GM12878 (cell line): ENCODE results near the gene TSPYL6. TPM values are rescaled to one million over a fixed set of nuclear protein-coding genes. Genes with fewer than 3 reads are reported as not detected.

Experiments used
- ATAC-seq: fragments of 200-7000 bp; cut with Tn5 transposase; 3 replicates; pipeline ENCODE4 v1.9.1; 2020; ENCODE audit warnings: mild to moderate bottlenecking, moderate library complexity
- BruUV-seq: library from RNA; stranded (reverse); fragments of 400-500 nt; replicated peaks from 2 replicates; lab custom pipeline; 2021; lab: Mats Ljungman, UMichigan
- CTCF ChIA-PET: fragments of 300-600 bp; sonication (Branson Sonifier 250); formaldehyde crosslinking; extraction: SDS; loops from one replicate; lab custom pipeline; 2021; ENCODE audit warnings: inconsistent platforms; lab: Yijun Ruan, JAX
- POLR2A ChIA-PET: fragments of 350-600 bp; formaldehyde crosslinking; extraction: SDS; loops from one replicate; lab custom pipeline; 2021; ENCODE audit warnings: inconsistent platforms; lab: Charles Lee
- RAD21 ChIA-PET: fragments of 300-600 bp; sonication (Branson Sonifier 250); formaldehyde crosslinking; loops from one replicate; lab custom pipeline; 2023; ENCODE audit warnings: antibody characterized with exemption; ENCODE audit not compliant: unreplicated experiment; lab: Charles Lee
- SMC1A ChIA-PET: fragments of 300-600 bp; sonication (Branson Sonifier 250); formaldehyde crosslinking; loops from one replicate; lab custom pipeline; 2023; ENCODE audit not compliant: unreplicated experiment, uncharacterized antibody; lab: Charles Lee
- DNase-seq: peaks from one replicate; pipeline ENCODE4 v3.0.0-alpha.2; 2011; ENCODE audit warnings: low read depth, low spot score
- FAIRE-seq: peaks from 3 replicates; lab custom pipeline; 2011; peaks lifted over from hg19 to GRCh38; lab: Jason Lieb, UNC
- H2AFZ ChIP-seq: 2 replicates; pipeline ENCODE4 v1.6.0; 2011; ENCODE audit warnings: low read depth, low read length, control low read depth; ENCODE audit not compliant: control insufficient read depth
- H3K27ac ChIP-seq: 2 replicates; pipeline ENCODE4 v1.5.1; 2011; ENCODE audit warnings: control low read depth; ENCODE audit not compliant: control insufficient read depth, insufficient read depth
- H3K27me3 ChIP-seq, 2 experiments: replicated peaks in 1 of 2; 2 replicates each; pipeline versions ENCODE4 v1.6.0 to v1.6.1; 2011; ENCODE audit warnings: low read length in 1 of 2; ENCODE audit not compliant: control insufficient read depth in 2 of 2, insufficient read depth in 2 of 2
- H3K36me3 ChIP-seq, 2 experiments: 2 replicates each; pipeline ENCODE4 v1.5.1; 2011; ENCODE audit warnings: low read length in 1 of 2; ENCODE audit not compliant: control insufficient read depth in 2 of 2, insufficient read depth in 2 of 2
- H3K4me1 ChIP-seq: 2 replicates; pipeline ENCODE4 v1.6.1; 2011; ENCODE audit warnings: mild to moderate bottlenecking, low read length, moderate library complexity, mixed read lengths; ENCODE audit not compliant: control insufficient read depth, insufficient read depth
- H3K4me2 ChIP-seq: 2 replicates; pipeline ENCODE4 v1.6.0; 2011; ENCODE audit warnings: control low read depth; ENCODE audit not compliant: control insufficient read depth, insufficient read depth
- H3K4me3 ChIP-seq: fragments of 200-600 bp; sonication (generic); 2 replicates; pipeline ENCODE4 v1.5.1; 2016
- H3K79me2 ChIP-seq: 2 replicates; pipeline ENCODE4 v1.6.0; 2011; ENCODE audit warnings: low read length; ENCODE audit not compliant: control insufficient read depth, insufficient read depth
- H3K9ac ChIP-seq: 2 replicates; pipeline ENCODE4 v1.8.0; 2011; ENCODE audit warnings: low read length, control low read depth, mixed read lengths; ENCODE audit not compliant: control insufficient read depth, insufficient read depth
- H3K9me3 ChIP-seq: replicated peaks from 3 replicates; pipeline ENCODE4 v1.5.1; 2011; ENCODE audit warnings: mild to moderate bottlenecking, low read length; ENCODE audit not compliant: control insufficient read depth, insufficient read depth
- H4K20me1 ChIP-seq: 2 replicates; pipeline ENCODE4 v1.6.0; 2011; ENCODE audit not compliant: control insufficient read depth, insufficient read depth
- BMI1 ChIP-seq: fragments of 450-650 bp; IDR thresholded peaks from 2 replicates; pipeline ENCODE4 v1.6.1; 2016; ENCODE audit warnings: mild to moderate bottlenecking, moderate library complexity, borderline replicate concordance
- CBX5 ChIP-seq: sonication (generic); IDR thresholded peaks from 2 replicates; pipeline ENCODE4 v1.6.1; 2016; ENCODE audit warnings: low read depth, moderate library complexity, mild to moderate bottlenecking, inconsistent platforms
- CREB1 ChIP-seq: IDR thresholded peaks from 2 replicates; pipeline ENCODE4 v1.6.1; 2012; ENCODE audit warnings: low read depth, mild to moderate bottlenecking, inconsistent platforms
- MTA2 ChIP-seq: fragments of 450-650 bp; IDR thresholded peaks from 2 replicates; pipeline ENCODE4 v1.6.1; 2016; ENCODE audit warnings: low read depth, mild to moderate bottlenecking, moderate library complexity
- NR2F1 ChIP-seq: fragments of 450-650 bp; conservative IDR thresholded peaks from 2 replicates; pipeline ENCODE4 v1.6.1; 2017; ENCODE audit warnings: mild to moderate bottlenecking
- ZZZ3 ChIP-seq: IDR thresholded peaks from 2 replicates; pipeline ENCODE4 v1.6.1; 2011; ENCODE audit warnings: low read depth; ENCODE audit not compliant: control insufficient read depth, insufficient read length
- WGBS: methylation state at CpG from one replicate; pipeline ENCODE4 v1.1.6; 2016; ENCODE audit warnings: low lambda C conversion rate; ENCODE audit not compliant: insufficient replicate concordance, insufficient coverage; ENCODE audit errors: missing lambda C conversion rate; 5-methylcytosine and 5-hydroxymethylcytosine counted together
- in situ Hi-C: fragments of 300-500 bp; cut with MboI; formaldehyde crosslinking; loops from 9 replicates; pipeline ENCODE4 v1.14.3; 2018; ENCODE audit warnings: mixed read lengths
- intact Hi-C: fragments of 100-400 bp; cut with micrococcal nuclease; formaldehyde crosslinking; loops from one replicate; pipeline ENCODE4 v1.14.2; 2022; ENCODE audit not compliant: unreplicated experiment
- polyA plus RNA-seq, 11 experiments: library from polyadenylated mRNA; depleted of rRNA in 4 of 11; unstranded in 6 of 11; stranded (reverse) in 5 of 11; fragments of >200 nt; fragmentation: Nextera tagmentation in 4 of 11; fragmentation: Illumina TruSeq in 1 of 11; extraction: Ambion mirVana in 4 of 11; extraction: Trizol in 1 of 11; gene quantifications; 1 replicate in 1 of 11; 2 replicates in 10 of 11; pipeline versions ENCODE4 v1.2.1 to v1.2.3, GENCODE V29; 2011 to 2016; ENCODE audit warnings: inconsistent platforms in 2 of 11, missing spikeins in 2 of 11, low read depth in 1 of 11
- total RNA-seq, 4 experiments: library from RNA; depleted of rRNA in 3 of 4; stranded (reverse); fragments of >200 nt in 3 of 4; fragmentation: Illumina TruSeq in 1 of 4; extraction: Trizol in 1 of 4; gene quantifications; 2 replicates each; pipeline versions ENCODE4 v1.2.1 to v1.2.3, GENCODE V29; 2013 to 2021
- TF ChIP-seq, protein P1 (sequence below): fragments of 450-650 bp; IDR thresholded peaks from 2 replicates; pipeline ENCODE4 v1.6.1; 2016; ENCODE audit warnings: mild to moderate bottlenecking, moderate library complexity, borderline replicate concordance
- TF ChIP-seq, protein P2 (sequence below): IDR thresholded peaks from 2 replicates; pipeline ENCODE4 v1.6.1; 2011; ENCODE audit warnings: mild to moderate bottlenecking, low read depth, low read length, moderate library complexity; ENCODE audit not compliant: insufficient replicate concordance

TSPYL6 gene
- total and polyA plus RNA-seq, 10 of the 15 experiments (the other 5 are each of a cell fraction or from before 2014, with no cell fraction given): not detected

DNA sequence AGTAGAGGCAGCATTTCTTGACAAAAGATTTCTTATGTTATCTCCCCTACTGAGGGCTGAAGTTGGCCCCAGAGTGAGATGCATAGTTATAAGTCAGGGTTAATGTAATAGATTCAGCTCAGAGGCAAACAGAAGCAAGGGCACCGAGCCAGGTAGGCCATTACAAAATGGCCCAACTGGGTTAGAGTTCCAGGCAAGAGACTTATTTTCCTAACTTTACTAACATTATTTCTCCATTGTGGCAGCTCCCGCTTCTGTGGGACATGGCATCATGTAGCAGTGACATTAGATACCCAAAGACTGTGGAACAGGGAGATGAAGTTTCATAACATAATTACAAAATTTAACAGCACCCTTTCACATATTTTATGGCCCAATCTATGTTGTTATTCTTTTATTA, 27.1 kb downstream of the TSPYL6 start:
- SMC1A ChIA-PET: interaction anchor here (1.0 kb wide), 1 partner anchor 34 kb away, joined by 4 read pairs; no protein-coding TSS in a partner anchor
- no peak overlapping the region for H2AFZ ChIP-seq
- no peaks in the 10 kb centered on the region for H3K4me1 ChIP-seq
- ATAC-seq: no peak
- no peaks in the 10 kb centered on the region for H3K27me3 ChIP-seq
- H3K4me2 ChIP-seq: no peak overlapping the region
- in situ Hi-C loops: no loop called here
- no peak for FAIRE-seq
- no peaks in the 10 kb centered on the region for H4K20me1 ChIP-seq
- CTCF ChIA-PET: interaction anchor here (0.6 to 1.1 kb wide), 2 partner anchors 10 to 122 kb away, joined by 4 read pairs; no protein-coding TSS in a partner anchor
- POLR2A ChIA-PET: no interaction called here
- H3K9ac ChIP-seq: no peak overlapping the region
- H3K36me3 ChIP-seq: no peaks in the 10 kb centered on the region
- RAD21 ChIA-PET: no interaction called here
- H3K4me3 ChIP-seq: no peak overlapping the region
- no peak for TF ChIP-seq CREB1
- TF ChIP-seq, protein P1, sequence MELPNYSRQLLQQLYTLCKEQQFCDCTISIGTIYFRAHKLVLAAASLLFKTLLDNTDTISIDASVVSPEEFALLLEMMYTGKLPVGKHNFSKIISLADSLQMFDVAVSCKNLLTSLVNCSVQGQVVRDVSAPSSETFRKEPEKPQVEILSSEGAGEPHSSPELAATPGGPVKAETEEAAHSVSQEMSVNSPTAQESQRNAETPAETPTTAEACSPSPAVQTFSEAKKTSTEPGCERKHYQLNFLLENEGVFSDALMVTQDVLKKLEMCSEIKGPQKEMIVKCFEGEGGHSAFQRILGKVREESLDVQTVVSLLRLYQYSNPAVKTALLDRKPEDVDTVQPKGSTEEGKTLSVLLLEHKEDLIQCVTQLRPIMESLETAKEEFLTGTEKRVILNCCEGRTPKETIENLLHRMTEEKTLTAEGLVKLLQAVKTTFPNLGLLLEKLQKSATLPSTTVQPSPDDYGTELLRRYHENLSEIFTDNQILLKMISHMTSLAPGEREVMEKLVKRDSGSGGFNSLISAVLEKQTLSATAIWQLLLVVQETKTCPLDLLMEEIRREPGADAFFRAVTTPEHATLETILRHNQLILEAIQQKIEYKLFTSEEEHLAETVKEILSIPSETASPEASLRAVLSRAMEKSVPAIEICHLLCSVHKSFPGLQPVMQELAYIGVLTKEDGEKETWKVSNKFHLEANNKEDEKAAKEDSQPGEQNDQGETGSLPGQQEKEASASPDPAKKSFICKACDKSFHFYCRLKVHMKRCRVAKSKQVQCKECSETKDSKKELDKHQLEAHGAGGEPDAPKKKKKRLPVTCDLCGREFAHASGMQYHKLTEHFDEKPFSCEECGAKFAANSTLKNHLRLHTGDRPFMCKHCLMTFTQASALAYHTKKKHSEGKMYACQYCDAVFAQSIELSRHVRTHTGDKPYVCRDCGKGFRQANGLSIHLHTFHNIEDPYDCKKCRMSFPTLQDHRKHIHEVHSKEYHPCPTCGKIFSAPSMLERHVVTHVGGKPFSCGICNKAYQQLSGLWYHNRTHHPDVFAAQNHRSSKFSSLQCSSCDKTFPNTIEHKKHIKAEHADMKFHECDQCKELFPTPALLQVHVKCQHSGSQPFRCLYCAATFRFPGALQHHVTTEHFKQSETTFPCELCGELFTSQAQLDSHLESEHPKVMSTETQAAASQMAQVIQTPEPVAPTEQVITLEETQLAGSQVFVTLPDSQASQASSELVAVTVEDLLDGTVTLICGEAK: no peak
- no peak for TF ChIP-seq ZZZ3
- no peak for TF ChIP-seq CBX5
- TF ChIP-seq BMI1: no peak
- TF ChIP-seq, protein P2, sequence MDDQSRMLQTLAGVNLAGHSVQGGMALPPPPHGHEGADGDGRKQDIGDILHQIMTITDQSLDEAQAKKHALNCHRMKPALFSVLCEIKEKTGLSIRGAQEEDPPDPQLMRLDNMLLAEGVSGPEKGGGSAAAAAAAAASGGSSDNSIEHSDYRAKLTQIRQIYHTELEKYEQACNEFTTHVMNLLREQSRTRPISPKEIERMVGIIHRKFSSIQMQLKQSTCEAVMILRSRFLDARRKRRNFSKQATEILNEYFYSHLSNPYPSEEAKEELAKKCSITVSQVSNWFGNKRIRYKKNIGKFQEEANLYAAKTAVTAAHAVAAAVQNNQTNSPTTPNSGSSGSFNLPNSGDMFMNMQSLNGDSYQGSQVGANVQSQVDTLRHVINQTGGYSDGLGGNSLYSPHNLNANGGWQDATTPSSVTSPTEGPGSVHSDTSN: no peak
- no peak for TF ChIP-seq MTA2
- TF ChIP-seq NR2F1: no peak
- intact Hi-C loops: no loop called here
- no peak for DNase-seq
- BruUV-seq: no TSS peak
- 35% methylated on average over 2 of the region's 2 CpGs for WGBS
- no peaks in the 10 kb centered on the region for H3K79me2 ChIP-seq
- no peak overlapping the region for H3K27ac ChIP-seq
- no peaks in the 10 kb centered on the region for H3K9me3 ChIP-seq
